ENCODE results near the gene JMJD7.
A peak's percentile ranks its signal among the peaks of the same experiment; 100 is the strongest.

The JMJD7 gene

DNA sequence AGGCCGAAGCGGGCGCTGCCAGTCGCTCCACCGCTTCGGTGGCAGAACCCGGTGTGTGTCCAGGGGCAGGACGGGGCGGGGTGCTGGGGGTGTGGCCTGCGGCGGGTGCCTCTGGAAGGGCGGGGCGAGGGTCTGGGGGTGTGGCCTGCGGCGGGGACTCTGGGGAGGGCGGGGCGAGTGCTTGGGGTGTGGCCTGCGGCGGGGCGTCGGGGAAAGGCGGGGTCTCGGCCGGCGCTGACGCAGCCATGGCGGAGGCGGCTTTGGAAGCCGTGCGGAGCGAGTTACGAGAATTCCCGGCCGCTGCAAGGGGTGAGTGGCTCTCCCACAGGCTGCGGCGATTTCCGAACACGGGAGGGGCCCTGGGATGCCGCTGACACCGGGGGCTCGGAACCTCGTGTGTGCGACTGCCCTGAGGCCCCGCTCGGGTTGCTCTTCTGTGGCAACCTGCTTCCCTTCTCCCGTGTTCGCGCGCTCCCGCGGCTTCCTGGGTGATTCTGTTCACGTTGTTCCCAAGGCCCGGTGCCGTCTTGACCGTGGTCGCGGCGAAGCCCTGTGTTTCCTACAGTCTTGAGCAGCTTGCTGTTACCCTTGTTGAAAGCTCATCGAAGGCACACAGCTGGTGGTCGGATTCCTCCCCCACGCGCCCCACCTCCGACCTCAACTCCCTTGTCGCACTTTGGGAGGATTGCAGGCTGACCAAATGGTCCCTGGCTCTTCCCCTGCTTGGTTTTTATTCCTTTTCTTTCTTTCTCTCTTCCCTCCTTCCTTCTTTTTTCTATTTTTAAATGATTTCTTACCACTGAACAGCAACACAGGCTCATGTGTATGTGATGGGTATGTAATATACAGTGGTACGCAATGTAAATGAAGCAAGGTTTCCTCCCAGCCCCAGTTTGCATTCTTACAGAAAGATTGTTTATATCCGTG is at the start of gene JMJD7:
Gene JMJD7 (plus strand): TSS at position 213 of the 927 bp plus-strand sequence. CDS start 33 bp downstream, at position 246.
- Mint-ChIP-seq H3K4me1 (peaks cover 30 to 45% of the 10 kb centered on the region in 2 donors), H3K9me3 (no peaks in the 10 kb centered on the region), H3K27me3 (no peaks in the 10 kb centered on the region), H3K36me3 (peaks cover 13 to 35% of the 10 kb centered on the region in 2 donors), H3K27ac (peak within 1 kb of the TSS; percentile 92), H3K4me3 (peak within 1 kb of the TSS; percentile 85 to 94)
- DNase-seq (peak; percentile 85), ATAC-seq (replicated peaks) (peak; percentile 90 to 93)

DNA sequence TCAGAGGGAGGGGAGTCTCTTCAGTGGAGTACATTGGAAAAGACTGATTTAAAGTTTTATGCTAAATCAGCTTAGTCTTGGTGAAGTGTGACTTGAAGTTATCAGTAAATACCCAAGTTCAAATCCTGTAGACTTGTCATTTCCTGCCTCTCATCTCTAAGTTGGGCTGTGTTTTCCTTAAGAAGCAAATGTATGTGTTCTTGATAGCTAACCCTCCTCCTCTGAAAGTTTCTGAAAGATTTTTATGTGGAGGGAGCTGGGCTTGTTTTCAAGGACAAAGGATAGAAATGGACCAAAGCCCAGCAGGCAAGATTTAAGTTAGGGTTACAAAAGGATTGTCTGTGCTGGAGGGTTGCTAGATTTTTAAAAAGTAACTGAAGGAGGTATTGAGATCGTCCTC is 49.4 kb upstream of the JMJD7 start:
- Mint-ChIP-seq H3K4me1 (peaks cover 52 to 94% of the 10 kb centered on the region in 2 donors), H3K36me3 (peaks cover 8 to 33% of the 10 kb centered on the region in 2 donors), H3K9me3 (no peaks in the 10 kb centered on the region), H3K27ac (no peak overlapping the region), H3K4me3 (no peak overlapping the region), H3K27me3 (no peaks in the 10 kb centered on the region)
- no peak for DNase-seq
- ATAC-seq (replicated peaks): no peak

DNA sequence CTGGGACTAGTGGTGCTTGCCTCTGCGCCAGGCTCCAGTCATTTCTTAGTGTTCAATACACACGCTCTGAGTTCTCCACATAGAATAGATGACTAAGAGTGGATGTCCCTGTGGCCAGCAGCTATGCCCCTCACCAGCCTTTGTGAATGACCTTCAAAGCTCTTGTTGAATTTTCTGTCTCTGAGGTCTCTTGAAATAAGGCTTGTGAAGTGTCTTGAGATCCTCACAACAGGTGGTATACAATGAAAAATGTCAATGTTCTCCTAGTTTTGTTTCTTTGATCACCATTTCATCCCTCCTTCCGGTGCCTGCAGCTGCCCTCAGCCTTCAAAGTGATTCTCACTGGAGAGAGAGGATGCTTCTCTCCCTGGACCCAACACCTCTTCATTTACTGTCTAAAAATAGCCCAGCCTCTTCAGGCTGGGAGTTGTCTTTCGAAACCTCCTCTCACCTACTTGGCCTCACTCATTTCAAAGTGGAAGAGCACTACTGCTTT is 48.2 kb upstream of the JMJD7 start:
- peaks cover 47 to 89% of the 10 kb centered on the region in 2 donors for H3K4me1 Mint-ChIP-seq
- H3K27ac Mint-ChIP-seq: peak overlapping the region; percentile 76
- no peak for DNase-seq
- peaks cover 8 to 33% of the 10 kb centered on the region in 2 donors for H3K36me3 Mint-ChIP-seq
- no peak for ATAC-seq (replicated peaks)
- H3K27me3 Mint-ChIP-seq: no peaks in the 10 kb centered on the region
- H3K9me3 Mint-ChIP-seq: no peaks in the 10 kb centered on the region
- H3K4me3 Mint-ChIP-seq: no peak overlapping the region

DNA sequence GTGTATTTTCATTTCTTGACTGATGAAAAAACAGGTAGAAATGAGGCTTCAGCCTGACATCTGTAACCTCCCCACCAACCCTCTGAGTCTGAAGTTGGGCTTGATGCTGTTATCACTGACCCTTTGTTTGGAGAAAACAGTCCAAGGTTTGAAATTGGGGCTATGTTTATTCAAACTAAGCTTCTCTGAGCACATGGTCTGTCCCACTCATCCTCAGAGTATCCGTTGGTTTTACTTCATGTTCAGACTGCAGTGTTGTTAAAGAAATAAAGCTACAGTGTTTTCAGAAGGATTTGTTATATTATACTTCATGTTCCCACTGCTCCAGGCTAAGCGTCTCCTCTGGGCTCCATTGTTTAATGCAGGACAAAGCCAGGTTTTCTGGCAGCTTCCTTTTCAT is 47.6 kb upstream of the JMJD7 start:
- no peaks in the 10 kb centered on the region for H3K27me3 Mint-ChIP-seq
- no peak overlapping the region for H3K27ac Mint-ChIP-seq
- no peak for ATAC-seq (replicated peaks)
- H3K36me3 Mint-ChIP-seq: peaks cover 8 to 28% of the 10 kb centered on the region in 2 donors
- no peaks in the 10 kb centered on the region for H3K9me3 Mint-ChIP-seq
- no peak overlapping the region for H3K4me3 Mint-ChIP-seq
- DNase-seq: no peak
- H3K4me1 Mint-ChIP-seq: peaks cover 44 to 83% of the 10 kb centered on the region in 2 donors

DNA sequence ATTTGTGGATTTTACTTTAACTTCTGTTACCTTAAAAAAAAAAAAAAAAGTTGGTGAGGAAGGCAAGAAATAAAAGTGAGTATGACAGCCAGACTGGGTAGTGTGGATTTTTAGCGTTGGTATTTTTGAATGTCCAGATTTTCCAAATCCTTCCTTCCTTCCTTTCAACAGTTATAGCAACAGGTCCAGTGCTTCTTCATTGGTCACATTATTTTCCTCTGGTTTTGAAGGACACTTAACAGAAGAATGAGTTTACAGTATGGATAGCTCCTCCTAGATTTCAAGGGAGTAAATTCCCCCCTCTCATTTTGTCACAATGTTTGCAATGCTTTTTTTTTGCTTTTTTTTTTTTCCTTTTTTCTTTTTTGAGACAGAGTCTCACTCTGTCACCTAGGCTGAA is 47.2 kb upstream of the JMJD7 start:
- no peak overlapping the region for H3K27ac Mint-ChIP-seq
- H3K4me1 Mint-ChIP-seq: peaks cover 41 to 78% of the 10 kb centered on the region in 2 donors
- no peak overlapping the region for H3K4me3 Mint-ChIP-seq
- no peaks in the 10 kb centered on the region for H3K27me3 Mint-ChIP-seq
- ATAC-seq (replicated peaks) (no peak), DNase-seq (no peak)
- H3K9me3 Mint-ChIP-seq: no peaks in the 10 kb centered on the region
- peaks cover 8 to 28% of the 10 kb centered on the region in 2 donors for H3K36me3 Mint-ChIP-seq

DNA sequence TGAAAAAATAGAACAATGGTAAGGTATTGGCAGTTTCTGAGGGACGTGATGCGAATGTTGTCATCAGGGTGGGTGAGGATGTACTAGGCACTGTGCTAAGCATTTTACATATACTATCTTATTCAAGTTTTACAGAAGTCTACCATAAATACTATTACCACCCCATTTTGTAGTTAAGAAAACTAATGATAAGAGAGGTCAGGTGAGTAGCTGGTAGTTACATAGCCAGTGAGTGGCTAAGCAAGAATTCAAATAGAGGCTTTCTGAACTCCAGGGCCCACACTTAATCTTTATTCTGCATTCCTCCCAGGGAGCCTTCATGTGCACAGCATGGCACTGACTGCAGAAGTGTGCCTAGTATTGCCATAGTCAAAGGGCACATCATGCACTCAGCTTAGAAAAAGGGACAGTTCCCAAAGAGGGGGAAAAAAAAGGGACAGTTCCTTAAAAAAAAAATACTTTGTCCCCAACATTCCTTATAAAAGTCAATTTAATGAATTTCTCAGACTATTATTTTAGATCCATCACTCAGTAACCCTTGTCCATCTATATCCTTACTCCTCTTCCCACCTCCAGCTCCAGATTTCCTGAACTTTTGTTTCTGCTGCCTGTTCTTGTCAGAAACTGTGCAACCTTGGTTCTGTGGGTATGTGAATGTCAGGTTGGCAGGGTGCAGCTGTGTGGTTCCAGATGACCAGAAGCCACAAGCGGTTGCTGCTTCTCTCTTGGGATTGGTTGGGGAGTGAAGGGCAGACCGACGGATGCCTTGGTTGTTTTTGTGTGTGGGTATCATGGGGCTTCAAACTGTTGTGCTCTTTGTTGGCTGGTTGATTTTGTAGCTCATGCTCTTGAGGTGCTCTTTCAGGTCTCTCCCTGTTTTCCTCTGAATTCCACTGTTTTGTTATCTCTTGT is 45.3 kb upstream of the JMJD7 start:
- Mint-ChIP-seq H3K4me3 (peak overlapping the region; percentile 50 to 52), H3K4me1 (peaks cover 32 to 64% of the 10 kb centered on the region in 2 donors), H3K27ac (peak overlapping the region; percentile 91), H3K9me3 (no peaks in the 10 kb centered on the region), H3K36me3 (peaks cover 10 to 28% of the 10 kb centered on the region in 2 donors), H3K27me3 (no peaks in the 10 kb centered on the region)
- ATAC-seq (replicated peaks) (peak; percentile 98 to 99), DNase-seq (peak; percentile 69)

DNA sequence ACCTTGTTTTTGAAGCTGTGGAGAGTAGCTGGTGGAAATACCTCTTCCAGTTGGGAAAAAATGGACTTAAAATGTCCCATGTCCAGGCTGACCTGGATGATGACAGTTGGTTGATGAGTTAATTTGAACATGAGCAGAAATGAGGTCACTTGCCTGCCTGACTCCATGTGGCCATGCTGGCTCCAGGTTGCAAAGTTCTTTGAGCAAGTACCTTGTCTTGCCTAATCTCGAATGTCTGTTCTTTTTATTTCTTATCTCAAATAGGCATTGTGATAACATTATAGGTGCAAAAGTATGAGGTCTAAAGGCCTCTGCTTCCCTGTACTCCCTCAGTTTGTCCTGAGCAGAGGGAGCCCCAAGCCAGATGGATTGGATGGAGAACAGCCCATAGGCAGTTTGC is 44.6 kb upstream of the JMJD7 start:
- peaks cover 30 to 60% of the 10 kb centered on the region in 2 donors for H3K4me1 Mint-ChIP-seq
- no peak for DNase-seq
- peak overlapping the region; percentile 50 to 52 for H3K4me3 Mint-ChIP-seq
- no peaks in the 10 kb centered on the region for H3K27me3 Mint-ChIP-seq
- H3K9me3 Mint-ChIP-seq: no peaks in the 10 kb centered on the region
- peak; percentile 38 to 53 for ATAC-seq (replicated peaks)
- H3K27ac Mint-ChIP-seq: peak overlapping the region; percentile 91
- peaks cover 10 to 24% of the 10 kb centered on the region in 2 donors for H3K36me3 Mint-ChIP-seq

DNA sequence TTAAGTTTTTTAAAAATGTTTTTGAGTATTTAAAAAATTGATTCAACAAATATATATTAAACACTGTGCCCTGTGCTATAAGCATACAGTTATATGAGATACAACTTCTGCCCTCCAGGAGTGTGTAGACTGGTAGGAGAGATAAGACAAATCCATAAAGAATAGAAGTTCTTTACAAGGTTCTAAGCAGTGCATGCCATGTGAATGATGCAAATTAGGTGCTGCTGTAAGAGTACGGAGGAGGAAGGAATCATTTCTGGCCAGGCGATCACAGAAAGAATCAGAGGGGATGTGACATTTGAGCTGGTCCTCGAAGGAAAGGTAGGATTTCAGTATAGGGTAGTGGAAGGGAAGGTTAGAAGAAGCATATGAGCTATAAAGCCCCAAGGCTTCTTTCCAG is 39.6 kb upstream of the JMJD7 start:
- DNase-seq (no peak), ATAC-seq (replicated peaks) (peak; percentile 50 to 51)
- H3K4me1 Mint-ChIP-seq: peaks cover 52 to 56% of the 10 kb centered on the region in 2 donors
- peaks cover 6 to 8% of the 10 kb centered on the region in 2 donors for H3K36me3 Mint-ChIP-seq
- H3K4me3 Mint-ChIP-seq: peak overlapping the region in 1 of 2 donors; percentile 1
- no peaks in the 10 kb centered on the region for H3K9me3 Mint-ChIP-seq
- H3K27ac Mint-ChIP-seq: no peak overlapping the region
- no peaks in the 10 kb centered on the region for H3K27me3 Mint-ChIP-seq

DNA sequence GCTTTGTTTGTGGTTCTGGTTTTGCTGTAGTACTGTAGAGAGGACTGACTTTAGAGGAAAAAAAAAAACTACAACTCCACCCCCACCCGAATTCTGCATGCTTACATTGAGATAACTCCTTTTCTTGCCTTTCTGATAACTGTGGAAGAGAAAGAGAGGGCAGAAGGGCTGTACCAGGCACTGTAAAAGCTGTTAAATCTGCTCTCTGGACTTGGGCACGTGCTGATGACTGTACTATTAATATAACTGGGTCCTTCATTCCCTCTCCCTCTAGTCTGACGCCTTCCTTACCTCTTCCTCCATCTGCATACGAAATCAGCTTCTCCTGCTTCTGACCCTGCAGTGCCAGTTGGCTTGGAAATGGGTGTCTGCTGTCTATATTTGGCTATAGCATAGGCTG is 38.7 kb upstream of the JMJD7 start:
- no peak for ATAC-seq (replicated peaks)
- Mint-ChIP-seq H3K4me1 (peaks cover 56 to 59% of the 10 kb centered on the region in 2 donors), H3K9me3 (no peaks in the 10 kb centered on the region), H3K4me3 (no peak overlapping the region), H3K27ac (no peak overlapping the region), H3K27me3 (no peaks in the 10 kb centered on the region), H3K36me3 (peaks cover 6% of the 10 kb centered on the region in 2 donors)
- DNase-seq: no peak

DNA sequence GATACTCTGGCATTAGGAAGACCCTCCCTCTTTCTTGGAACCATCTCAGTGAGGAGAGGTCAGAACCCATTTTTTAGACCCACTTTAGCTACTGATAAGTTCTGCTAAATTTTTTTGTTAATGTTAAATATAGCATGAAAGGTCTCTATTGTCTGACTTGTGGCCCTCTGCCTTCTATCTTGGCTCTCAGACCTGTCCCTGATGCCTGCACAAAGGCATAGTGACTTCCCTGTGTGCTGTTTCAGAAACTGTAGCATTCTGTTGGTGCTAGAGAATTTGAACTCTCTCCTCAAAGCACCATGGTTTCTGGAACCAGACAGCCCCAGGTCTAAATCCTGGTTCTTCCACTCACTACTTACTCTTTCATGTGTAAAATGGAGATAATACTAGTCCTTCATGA is 38.2 kb upstream of the JMJD7 start:
- ATAC-seq (replicated peaks) (no peak), DNase-seq (no peak)
- Mint-ChIP-seq H3K27me3 (no peaks in the 10 kb centered on the region), H3K36me3 (peaks cover 6% of the 10 kb centered on the region in 2 donors), H3K4me3 (no peak overlapping the region), H3K4me1 (peaks cover 56 to 61% of the 10 kb centered on the region in 2 donors), H3K9me3 (no peaks in the 10 kb centered on the region), H3K27ac (peak overlapping the region; percentile 70)

DNA sequence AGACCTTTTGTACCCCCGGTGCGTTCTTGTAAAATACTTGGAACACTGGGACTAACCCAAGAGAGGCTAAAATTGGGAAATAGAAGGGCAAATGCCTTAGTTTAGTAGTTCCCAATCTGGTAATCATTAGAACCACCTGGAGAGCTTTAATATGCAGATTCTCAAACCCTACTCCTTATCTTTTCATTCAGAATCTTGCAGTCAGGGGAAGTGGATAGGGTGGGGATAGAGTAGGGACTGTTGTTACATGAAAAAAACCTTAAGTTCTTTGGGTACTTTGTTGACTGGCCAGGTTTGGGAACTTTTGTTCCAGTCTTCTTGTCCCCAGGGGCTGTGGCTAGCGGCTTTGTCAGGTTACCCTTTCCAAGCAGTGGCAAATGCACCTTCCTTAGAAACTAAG is 37.7 kb upstream of the JMJD7 start:
- H3K4me3 Mint-ChIP-seq: peak overlapping the region in 1 of 2 donors; percentile 35
- peaks cover 56 to 66% of the 10 kb centered on the region in 2 donors for H3K4me1 Mint-ChIP-seq
- ATAC-seq (replicated peaks) (peak in 1 of 2 donors; percentile 7), DNase-seq (no peak)
- H3K36me3 Mint-ChIP-seq: peaks cover 8% of the 10 kb centered on the region in 2 donors
- peak overlapping the region; percentile 70 for H3K27ac Mint-ChIP-seq
- H3K27me3 Mint-ChIP-seq: no peaks in the 10 kb centered on the region
- peaks cover under 1 to 2% of the 10 kb centered on the region in 2 donors for H3K9me3 Mint-ChIP-seq

DNA sequence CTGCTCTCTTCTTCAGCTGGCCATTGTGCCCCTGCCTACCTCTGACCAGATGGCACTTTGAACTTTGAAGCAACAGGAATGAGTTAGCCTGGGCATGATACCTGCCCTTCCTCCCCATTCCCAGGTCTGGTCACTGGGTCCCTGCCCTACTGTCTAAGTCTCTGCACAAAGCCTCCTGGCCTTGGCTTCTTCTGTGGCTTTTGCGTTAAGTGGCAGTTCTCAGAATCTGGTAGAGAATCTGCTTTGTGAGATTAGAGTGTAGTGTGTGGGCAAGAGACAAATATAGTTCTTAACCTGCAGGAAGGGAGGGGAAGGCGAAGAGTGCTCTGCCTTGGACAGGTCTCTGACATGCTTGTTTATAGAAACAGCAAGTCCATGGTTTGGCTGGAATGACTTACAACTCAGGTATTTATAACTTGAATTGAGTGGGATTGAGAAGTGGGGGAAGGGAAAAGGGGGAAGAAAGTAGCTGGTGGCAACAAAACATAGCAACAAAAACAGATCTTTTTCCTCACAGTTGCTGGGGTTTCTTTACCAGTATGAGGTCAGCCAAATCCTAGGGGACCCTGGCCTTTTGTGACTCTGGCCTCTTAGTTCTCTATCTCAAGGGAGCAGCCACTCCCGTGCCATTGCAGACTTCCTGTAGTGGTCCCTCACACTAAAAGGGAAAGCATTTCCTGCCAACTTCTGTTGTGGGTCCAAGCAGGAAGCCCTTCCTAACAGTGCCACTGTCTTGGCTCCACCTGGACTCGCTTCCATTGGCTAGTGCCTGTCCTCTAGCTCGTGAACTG is 36.9 kb upstream of the JMJD7 start:
- ATAC-seq (replicated peaks) (peak; percentile 75 to 81), DNase-seq (peak; percentile 31)
- no peaks in the 10 kb centered on the region for H3K27me3 Mint-ChIP-seq
- peak overlapping the region; percentile 70 for H3K27ac Mint-ChIP-seq
- peaks cover 59 to 74% of the 10 kb centered on the region in 2 donors for H3K4me1 Mint-ChIP-seq
- H3K4me3 Mint-ChIP-seq: peak overlapping the region; percentile 57 to 68
- peaks cover 8 to 9% of the 10 kb centered on the region in 2 donors for H3K36me3 Mint-ChIP-seq
- peaks cover 2 to 4% of the 10 kb centered on the region in 2 donors for H3K9me3 Mint-ChIP-seq

DNA sequence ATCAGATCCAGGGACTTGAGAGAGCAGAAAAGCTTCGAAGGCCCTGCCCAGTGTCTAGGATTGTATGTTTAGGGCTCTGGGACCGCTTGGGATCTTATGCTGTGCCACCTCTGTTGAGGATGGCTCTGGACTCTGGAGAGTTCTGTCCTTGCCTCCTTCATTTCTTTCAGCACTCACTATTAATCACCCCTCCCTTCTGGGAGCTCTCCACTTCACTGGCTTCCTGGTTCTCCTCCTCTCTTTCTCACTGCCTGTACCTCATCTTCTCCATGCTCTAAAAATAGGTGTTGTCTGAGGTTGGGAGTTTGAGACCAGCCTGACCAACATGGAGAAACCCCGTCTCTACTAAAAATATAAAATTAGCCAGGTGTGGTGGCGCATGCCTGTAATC is 36.4 kb upstream of the JMJD7 start:
- Mint-ChIP-seq H3K27ac (peak overlapping the region; percentile 70), H3K4me1 (peaks cover 63 to 80% of the 10 kb centered on the region in 2 donors), H3K27me3 (no peaks in the 10 kb centered on the region), H3K9me3 (peaks cover 2 to 4% of the 10 kb centered on the region in 2 donors), H3K4me3 (peak overlapping the region; percentile 57 to 68), H3K36me3 (peaks cover 8% of the 10 kb centered on the region in 2 donors)
- DNase-seq: no peak
- ATAC-seq (replicated peaks): no peak
